ENCODE measurements around the gene TINAG.

The TINAG gene, protein sequence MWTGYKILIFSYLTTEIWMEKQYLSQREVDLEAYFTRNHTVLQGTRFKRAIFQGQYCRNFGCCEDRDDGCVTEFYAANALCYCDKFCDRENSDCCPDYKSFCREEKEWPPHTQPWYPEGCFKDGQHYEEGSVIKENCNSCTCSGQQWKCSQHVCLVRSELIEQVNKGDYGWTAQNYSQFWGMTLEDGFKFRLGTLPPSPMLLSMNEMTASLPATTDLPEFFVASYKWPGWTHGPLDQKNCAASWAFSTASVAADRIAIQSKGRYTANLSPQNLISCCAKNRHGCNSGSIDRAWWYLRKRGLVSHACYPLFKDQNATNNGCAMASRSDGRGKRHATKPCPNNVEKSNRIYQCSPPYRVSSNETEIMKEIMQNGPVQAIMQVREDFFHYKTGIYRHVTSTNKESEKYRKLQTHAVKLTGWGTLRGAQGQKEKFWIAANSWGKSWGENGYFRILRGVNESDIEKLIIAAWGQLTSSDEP

GRCh38 chr6:54308289-54308985, at the start of gene TINAG:
TINAG (plus strand) TSS chr6:54308441; CDS start chr6:54308551, 110 bp downstream.
- no peak for DNase-seq (ENCODE audit: low read depth in 2 of 3, low spot score in 2 of 3)

DNA sequence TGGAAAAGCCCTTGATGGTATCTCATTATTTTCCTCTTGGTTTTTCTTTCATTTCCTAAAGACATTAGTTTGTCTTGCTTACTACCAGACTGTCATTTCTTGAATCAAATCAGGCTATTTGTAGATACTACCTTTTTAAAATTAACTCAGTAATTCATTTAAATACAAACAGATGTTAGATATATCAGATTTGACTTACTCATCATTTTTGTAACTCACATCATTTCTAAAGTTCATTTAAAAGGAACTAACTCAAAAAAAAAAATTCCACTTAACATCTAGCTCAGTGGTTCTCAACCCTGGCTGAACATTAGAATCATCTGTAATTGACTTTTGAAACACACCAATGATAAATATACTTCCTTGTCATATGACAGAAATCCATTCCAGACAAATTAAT, 48.2 kb upstream of the TINAG start:
- DNase-seq (ENCODE audit: low read depth in 2 of 3, low spot score in 2 of 3): no peak

DNA sequence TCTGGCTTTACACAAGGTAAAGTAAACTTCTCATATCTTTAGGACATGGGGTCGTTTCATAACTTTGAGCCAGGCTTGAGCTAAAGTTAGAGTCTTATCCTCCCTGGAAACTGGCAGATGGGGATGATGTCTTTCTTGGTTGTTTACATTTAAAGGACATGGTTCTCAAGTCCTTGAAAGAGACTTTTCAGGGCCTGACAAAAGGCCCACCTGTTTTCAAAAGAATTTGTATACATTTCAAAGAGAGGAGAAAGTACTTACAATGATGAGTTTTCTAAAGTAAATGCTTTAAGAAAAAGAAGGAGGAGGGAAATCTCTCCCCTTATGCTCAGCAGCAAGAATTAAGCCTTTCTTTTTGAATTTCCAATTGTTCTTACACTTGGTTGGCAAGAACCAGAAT, 45.7 kb upstream of the TINAG start:
- no peak for DNase-seq (ENCODE audit: low read depth in 2 of 3, low spot score in 2 of 3)

GRCh38 chr6:54262971-54263370, 45.3 kb upstream of the TINAG start:
- DNase-seq (ENCODE audit: low read depth in 2 of 3, low spot score in 2 of 3): no peak

GRCh38 chr6:54264581-54265272, 43.5 kb upstream of the TINAG start:
- no peak for DNase-seq (ENCODE audit: low read depth in 2 of 3, low spot score in 2 of 3)

DNA sequence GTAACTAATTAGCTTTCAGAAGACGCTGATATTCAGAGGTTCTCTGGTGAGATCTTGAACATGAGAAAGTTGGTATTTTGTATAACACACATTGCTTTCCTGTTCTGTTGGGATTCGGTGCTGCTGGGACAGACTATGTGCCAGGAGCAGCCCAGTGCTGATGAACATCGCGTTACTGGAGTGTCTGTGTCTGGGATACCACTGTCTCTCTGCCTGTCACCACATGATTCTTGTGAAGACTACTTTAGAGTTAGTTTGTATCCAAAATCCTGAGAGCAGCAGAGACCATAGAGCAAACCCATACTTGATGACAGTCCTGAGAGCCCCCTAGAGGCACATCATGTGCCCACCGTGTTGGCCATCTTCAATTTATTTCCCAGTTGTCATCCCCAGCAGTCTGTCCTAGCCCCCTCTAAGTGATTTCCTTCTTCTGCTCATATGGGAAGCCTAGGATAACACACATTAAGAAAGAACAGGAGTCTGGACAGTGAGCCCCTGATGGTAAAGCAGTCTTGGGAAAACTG, 41.8 kb upstream of the TINAG start:
- no peak for DNase-seq (ENCODE audit: low read depth in 2 of 3, low spot score in 2 of 3)

DNA sequence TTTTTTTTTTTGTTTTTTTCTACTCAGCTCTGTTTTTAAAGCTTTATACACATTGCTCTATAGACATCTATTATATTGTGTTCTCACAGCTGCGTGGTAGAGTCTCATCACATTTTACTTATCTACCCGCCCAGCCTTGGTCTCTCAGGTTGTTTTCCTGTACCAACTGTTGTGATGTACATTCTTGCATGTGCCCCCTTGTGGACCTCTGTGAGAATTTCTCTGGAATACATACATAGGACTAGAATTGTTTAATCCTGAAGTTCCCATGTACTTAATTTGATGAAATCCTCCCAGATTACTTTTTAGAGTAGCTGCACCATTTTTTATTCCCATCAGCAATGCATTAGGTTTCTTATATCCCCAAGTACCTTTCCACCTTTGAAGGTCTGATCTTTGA, 40.4 kb upstream of the TINAG start:
- no peak for DNase-seq (ENCODE audit: low read depth in 2 of 3, low spot score in 2 of 3)

- DNase-seq (ENCODE audit: low read depth in 2 of 3, low spot score in 2 of 3): no peak
These were observed 34.9 kb upstream of the TINAG start for GRCh38 chr6:54273214-54273820.

DNA sequence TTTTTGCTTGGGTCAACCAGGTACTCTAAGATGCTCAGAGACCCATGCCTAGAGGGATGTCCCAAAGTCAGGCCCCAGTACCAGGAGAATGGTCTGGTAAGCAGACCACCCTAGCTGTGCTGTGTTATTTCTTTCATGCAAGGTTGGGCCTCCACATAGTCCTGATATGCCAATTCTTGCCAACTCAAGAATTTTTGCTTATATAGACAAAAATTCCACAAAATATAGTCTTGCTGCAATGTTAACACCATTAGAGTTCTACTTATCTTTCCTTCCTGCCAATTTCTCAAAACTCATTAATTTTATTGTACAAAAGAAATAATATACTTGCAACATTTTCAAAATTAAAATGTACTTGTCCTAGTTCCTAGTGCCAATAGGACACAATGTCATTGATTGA, 33.9 kb upstream of the TINAG start:
- no peak for DNase-seq (ENCODE audit: low read depth in 2 of 3, low spot score in 2 of 3)

GRCh38 chr6:54282186-54282585, 26.1 kb upstream of the TINAG start:
- no peak for DNase-seq (ENCODE audit: low read depth in 2 of 3, low spot score in 2 of 3)

- DNase-seq (ENCODE audit: low read depth in 2 of 3, low spot score in 2 of 3): no peak
These were observed 23.9 kb upstream of the TINAG start for GRCh38 chr6:54284161-54284860.

DNA sequence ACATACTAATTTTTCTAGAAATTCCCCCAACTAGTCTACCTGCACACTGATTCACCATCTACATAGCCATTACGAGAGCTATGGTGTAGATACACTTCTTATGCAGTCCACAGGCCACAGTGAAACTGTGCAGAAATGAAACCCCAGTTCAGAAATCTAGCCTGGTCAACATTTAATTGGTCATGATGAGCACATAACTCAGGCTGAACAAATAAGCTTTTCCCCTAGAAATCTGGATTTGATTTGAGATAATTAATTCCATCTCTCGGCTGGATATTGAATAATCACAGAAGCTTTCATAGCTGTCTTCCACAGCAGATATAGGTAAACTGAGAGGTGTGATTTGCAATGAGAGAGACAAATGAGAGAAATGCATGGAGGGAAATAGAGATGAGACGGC, 22.6 kb upstream of the TINAG start:
- no peak for DNase-seq (ENCODE audit: low read depth in 2 of 3, low spot score in 2 of 3)

DNA sequence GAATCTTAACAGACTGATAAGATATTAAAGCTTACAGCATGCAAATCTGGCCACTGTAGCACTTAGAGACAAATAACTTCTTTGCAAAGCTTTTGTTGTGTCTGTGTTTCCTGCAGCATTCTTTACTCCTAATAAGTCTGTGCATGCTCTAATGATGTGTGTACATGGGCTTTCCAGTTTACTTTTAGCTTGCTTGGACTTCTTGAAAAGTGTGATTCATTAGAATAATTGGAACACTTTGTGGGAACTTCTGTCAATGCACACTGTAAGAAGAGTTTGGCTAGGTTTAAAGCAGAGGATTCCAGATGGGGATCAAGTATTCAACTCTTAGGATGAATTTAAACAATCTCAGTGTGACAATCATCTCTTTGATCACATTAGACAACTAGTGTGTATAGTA, 22.1 kb upstream of the TINAG start:
- no peak for DNase-seq (ENCODE audit: low read depth in 2 of 3, low spot score in 2 of 3)

DNA sequence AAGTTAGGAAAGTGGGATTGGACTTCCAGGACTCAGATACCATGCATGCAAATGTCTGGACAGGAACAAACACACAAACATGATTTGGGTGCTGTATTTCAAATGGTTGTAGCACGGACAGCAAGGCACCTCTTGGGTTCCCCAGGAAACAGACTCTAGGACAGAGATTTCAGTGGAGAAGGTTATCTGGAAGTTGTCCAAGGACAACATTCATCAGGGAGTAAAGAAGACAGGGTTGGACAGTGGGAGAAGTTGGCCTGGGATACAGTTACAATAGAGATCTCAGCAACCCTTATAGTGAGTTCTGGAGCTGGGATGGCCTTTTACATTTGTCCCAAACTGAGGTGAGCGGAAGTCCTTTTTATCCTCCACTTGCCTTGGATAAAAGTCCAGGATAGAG, 19.8 kb upstream of the TINAG start:
- no peak for DNase-seq (ENCODE audit: low read depth in 2 of 3, low spot score in 2 of 3)

DNA sequence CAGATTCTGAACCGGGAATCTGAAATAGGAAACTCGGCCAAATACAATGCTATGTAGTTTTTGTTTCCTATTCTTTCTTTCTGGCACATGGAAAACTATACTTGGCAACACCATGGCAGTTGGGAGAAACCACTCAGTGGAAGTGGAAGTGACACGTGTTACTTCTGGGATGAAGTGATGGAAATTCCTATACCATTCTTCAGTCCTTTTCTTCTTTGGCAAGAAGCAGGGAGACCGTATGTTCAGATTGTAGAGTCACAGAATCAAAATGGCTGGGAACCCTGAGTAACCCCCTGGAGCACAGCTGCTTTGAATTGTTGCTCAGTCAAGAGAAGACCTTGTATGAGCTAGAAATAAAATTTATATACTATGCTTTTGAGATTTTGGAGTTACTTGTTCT, 18.8 kb upstream of the TINAG start:
- no peak for DNase-seq (ENCODE audit: low read depth in 2 of 3, low spot score in 2 of 3)

DNA sequence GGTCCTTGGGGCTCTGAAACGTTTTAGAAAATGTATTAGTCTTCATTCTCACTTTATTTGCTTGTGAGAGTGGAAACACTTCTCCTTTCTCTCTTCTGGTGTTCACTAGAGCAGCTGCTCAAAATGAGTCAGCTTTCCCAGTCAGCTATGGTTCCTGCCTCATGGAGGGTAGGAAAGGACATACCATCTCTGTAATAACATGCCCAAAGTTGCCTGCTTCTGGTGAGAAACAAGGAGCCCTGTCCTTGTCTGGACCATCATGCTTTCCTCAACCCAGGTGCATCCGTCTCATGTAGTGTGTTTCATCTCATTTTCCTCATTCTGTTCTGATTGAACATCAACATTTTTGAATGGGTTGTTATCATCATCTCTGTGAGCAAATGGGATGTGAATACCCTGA, 17.1 kb upstream of the TINAG start:
- no peak for DNase-seq (ENCODE audit: low read depth in 2 of 3, low spot score in 2 of 3)

DNA sequence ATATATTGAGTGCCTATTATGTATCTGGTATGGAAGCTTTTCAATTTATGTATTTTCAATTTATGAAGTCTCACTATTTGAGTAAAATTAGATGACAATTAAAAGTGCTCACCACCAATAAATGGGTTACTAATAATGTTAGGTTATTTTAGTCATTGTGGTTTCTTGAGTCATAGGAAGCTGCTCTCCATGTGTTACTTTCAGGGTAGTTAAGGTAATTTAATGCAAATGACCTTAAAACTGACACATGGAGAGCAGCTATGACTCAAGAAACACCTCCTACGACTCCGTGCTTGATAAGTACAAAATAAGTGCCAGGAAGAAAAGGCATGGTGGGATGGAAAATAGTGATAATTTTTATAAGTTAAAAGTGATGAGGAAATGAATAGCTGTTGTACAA, 16.5 kb upstream of the TINAG start:
- no peak for DNase-seq (ENCODE audit: low read depth in 2 of 3, low spot score in 2 of 3)

DNA sequence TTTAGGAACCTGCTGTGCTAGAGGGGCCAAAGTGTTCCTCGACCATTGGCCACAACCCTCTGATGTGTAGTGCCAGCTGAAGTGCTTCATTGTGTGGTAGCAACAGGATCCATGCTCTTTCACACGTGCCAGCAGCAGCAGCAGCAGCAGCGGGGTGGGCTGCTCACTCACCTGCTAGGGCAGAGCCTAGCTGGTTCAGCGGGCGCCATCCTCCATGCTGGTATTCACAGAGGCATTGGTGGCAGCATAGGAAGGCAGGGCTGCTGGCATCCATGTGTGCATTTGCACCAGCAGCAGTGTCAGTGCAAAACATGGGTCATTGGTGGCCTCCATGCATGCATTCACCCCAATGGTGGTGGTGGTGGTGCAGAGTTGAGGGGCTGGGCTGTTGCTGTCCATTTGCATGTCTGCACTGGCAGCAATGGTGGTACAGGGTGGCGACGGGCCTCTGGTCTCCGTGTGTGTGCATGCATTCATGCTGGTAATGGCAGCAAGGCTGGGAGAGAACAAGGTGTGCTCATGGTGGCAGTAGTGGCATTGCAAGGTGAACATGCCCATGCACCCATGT, 13.2 kb upstream of the TINAG start:
- DNase-seq (ENCODE audit: low read depth in 2 of 3, low spot score in 2 of 3): no peak

DNA sequence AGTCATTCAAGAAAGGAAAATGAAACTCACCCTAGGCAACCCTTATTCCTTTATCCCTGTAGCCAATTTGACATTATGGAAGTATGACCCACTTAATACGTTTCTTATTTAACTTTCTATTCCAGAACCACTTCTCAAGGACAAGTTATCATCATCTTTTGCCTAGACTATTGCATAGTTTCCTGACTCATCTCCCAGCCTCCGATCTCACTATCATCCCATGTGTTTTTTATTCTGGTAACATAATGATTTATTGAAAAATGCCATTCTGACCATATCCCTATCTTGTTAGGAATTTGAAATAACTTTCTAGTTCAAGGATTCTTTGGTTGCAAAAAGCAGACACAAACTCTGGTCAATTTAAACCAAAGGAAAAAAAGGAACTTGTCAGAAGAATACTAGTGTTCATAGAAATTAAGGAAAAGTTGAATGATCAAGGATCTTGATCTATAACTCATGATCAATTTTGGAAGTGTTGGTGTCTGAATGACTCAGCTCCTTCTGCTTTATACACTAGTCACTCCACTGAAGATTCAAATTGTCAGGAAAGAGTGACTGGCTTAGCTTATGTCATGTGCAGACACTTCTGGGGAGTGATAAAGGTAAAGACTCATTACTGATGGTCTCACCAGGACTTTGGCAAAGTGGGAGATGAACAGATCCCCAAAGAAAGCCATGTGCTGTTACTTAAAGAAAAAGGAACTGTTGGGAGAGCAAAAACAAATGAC, 8.5 kb upstream of the TINAG start:
- DNase-seq (ENCODE audit: low read depth in 2 of 3, low spot score in 2 of 3): no peak

GRCh38 chr6:54301770-54302169, 6.5 kb upstream of the TINAG start:
- no peak for DNase-seq (ENCODE audit: low read depth in 2 of 3, low spot score in 2 of 3)
